ENCODE data around the gene BACH2. TPM values are rescaled to one million over a fixed set of nuclear protein-coding genes. Genes with fewer than 3 reads are reported as not detected.
A peak's percentile ranks its signal among the peaks of the same experiment; 100 is the strongest.

BACH2 gene
- total and polyA plus RNA-seq, 9 of the 15 experiments (the other 6 are each of a cell fraction or from before 2014, with no cell fraction given): 0.06 to 3.1 (median 0.59) TPM

- TF ChIP-seq PRDM10 (IDR thresholded peaks at IDR 0.05; ENCODE audit: partially characterized antibody) (no peak), PTRF (tag; IDR thresholded peaks at IDR 0.05) (no peak), CAMTA2 (CRISPR knock-in tag; conservative IDR thresholded peaks at IDR 0.05) (no peak), C11orf30 (IDR thresholded peaks at IDR 0.05; ENCODE audit: low read depth) (no peak; the same call in 1 of the 2 replicates), HMBOX1 (IDR thresholded peaks at IDR 0.05) (no peak), ARID3A (IDR thresholded peaks at IDR 0.05; ENCODE audit: borderline replicate concordance, low read depth, low read length) (no peak), TRIM24 (IDR thresholded peaks at IDR 0.05) (no peak), KLF6 (CRISPR knock-in tag; IDR thresholded peaks at IDR 0.05; ENCODE audit: borderline replicate concordance) (peak; percentile 63; the same call in 1 of the 2 replicates)
- TF ChIP-seq, protein P1, sequence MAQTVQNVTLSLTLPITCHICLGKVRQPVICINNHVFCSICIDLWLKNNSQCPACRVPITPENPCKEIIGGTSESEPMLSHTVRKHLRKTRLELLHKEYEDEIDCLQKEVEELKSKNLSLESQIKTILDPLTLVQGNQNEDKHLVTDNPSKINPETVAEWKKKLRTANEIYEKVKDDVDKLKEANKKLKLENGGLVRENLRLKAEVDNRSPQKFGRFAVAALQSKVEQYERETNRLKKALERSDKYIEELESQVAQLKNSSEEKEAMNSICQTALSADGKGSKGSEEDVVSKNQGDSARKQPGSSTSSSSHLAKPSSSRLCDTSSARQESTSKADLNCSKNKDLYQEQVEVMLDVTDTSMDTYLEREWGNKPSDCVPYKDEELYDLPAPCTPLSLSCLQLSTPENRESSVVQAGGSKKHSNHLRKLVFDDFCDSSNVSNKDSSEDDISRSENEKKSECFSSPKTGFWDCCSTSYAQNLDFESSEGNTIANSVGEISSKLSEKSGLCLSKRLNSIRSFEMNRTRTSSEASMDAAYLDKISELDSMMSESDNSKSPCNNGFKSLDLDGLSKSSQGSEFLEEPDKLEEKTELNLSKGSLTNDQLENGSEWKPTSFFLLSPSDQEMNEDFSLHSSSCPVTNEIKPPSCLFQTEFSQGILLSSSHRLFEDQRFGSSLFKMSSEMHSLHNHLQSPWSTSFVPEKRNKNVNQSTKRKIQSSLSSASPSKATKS (CRISPR knock-in tag; IDR thresholded peaks at IDR 0.05): no peak
- TF ChIP-seq, protein P2, sequence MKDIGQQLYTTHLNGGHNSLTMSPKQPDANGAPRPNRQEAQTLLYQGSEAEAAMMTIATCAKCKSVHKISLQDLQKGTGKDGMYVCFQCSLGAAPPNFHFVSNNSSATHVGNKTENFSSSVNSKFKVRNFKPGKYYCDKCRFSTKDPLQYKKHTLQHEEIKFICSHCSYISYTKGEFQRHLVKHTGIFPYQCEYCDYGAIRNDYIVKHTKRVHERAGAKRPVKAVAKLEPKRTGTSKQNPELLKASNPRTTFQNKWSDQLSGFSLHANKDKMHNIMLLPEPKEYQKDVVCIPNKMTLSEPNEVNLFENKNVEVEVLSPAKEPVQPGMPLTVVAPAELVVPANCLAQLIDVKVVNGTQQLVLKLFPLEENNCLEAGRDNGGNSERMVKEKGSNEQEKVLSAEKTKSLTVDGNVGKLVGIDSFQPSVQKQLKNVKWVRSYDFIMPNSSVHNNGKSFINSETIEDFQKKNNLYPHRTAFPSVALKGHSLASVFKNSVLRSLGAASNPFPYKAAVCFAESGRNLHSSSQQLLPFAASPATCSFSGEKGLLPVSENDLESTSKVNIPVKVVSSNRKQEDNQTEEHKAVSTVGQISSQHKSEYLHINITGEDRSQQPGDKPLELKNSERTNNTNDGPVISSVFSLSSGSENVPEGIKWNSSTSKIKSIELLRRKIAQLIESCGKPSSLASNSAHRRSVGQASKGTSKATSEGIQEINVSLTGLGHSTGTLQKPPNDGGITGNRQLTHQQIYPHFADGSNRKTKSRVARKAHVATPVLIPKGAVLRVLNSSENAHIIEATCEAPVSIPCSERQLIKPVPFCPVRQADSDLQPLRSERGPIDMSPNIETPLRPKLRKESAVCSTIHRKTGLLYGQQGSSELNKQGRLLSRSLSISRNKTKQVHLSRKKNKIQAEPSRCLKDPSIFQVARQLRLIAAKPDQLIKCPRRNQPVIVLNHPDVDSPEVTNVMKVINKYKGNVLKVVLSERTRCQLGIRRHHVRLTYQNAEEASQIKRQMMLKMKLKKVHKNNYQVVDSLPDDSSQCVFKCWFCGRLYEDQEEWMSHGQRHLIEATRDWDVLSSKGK (CRISPR knock-in tag; IDR thresholded peaks at IDR 0.05): no peak
Observed at GRCh38 chr6:89965441-89966227, 331.0 kb downstream of the BACH2 start (continued).

All from K562 (cell line).